Skin epidermis (tissue), 12 donors: ENCODE measurements around the gene STAC2.

Experiments
- H3K27ac ChIP-seq, 21 experiments: fragments of 200-600 bp; sonication (generic) in 11 of 21; one replicate each; pipeline ENCODE4 v1.5.0; 2020; ENCODE audit warnings: mild to moderate bottlenecking in 3 of 21, inconsistent platforms in 2 of 21, moderate library complexity in 2 of 21
- H3K4me3 ChIP-seq, 7 experiments: fragments of 200-600 bp; sonication (generic) in 2 of 7; one replicate each; pipeline ENCODE4 v1.5.0; 2020; ENCODE audit warnings: inconsistent platforms in 2 of 7, mild to moderate bottlenecking in 2 of 7, moderate library complexity in 1 of 7

Gene STAC2

GRCh38 chr17:39235555-39236449 is 10.1 kb upstream of the STAC2 start:
- H3K27ac ChIP-seq = peak overlapping the region in 2 of 21 experiments; percentile 5 to 45

DNA sequence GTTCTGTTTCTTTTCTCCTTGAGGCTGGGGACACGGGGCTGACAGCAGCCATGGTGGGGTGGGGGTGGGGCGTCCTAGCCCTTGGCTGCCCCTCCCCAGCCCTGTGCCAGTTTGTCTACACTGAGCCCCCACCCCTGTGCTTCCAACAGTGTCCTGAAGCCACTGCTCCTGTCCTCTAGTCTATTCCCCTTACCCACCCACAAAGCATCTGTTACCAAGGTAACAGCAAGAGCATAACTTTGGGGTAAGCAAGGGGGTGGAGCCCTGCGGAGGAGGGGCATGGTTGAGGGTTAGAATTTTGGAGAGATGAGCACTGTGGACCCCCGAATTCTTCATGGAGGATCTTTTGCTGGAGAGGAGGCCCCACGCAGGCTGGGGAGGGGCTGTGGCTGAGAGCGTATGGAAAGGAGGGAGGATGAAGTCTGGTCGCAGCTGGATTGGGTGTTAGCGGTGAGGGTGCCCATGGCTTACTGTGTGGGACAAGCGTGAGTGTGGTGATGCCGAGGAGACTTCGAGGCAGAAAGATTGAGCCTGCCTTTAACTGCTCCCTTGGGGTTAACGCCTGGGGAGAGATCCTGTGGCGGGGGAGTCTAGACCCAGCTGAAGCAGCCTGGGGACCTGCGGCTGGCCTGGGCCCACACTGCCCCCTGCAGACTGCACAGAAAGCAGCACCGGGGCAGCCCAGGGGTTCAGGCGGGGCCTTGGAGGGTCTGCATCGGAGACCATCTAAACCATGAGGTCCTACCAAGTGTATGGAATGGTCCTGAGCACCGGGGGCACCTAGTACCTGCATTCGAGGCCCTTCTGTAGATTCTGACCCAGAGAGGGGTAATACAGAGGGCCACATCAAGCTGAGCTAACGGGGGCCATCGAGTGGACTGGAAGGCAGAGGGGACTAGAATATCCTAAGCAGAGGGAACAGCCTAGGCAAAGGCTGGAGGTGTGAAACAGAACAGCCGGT is 6.1 kb upstream of the STAC2 start:
- peak overlapping the region in 2 of 21 experiments; percentile 14 to 24 for H3K27ac ChIP-seq
- H3K4me3 ChIP-seq = no peak overlapping the region

More at GRCh38 chr17:39235555-39236449, 10.1 kb upstream of the STAC2 start:
- no peak overlapping the region for H3K4me3 ChIP-seq

DNA sequence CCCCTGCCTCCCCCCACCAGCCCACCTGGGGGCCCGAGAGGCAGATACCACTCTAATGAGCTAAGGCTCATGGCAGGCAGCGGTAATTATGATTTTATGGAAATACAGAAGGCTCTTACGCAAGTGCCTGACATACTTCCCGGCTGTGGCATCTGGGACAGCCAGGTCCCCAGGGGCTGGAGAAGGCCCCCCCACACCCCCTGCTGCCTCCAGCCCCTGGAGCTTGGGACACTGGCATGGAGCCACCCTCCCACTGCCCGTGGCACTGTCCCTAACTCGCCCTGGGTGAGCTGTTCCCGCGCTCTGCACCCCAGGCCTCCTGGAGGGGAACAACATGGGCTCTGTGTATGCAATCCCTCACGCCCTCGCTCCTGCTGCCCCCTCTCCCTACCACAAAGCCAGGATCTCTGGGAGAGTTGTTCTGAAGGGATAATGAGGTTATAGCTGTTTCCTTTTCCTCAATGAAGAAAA is 5.4 kb upstream of the STAC2 start:
- H3K4me3 ChIP-seq = no peak overlapping the region
- peak overlapping the region in 2 of 21 experiments; percentile 14 to 37 for H3K27ac ChIP-seq

- no peak overlapping the region for H3K27ac ChIP-seq
Measured at GRCh38 chr17:39230361-39230760, 4.6 kb upstream of the STAC2 start.

DNA sequence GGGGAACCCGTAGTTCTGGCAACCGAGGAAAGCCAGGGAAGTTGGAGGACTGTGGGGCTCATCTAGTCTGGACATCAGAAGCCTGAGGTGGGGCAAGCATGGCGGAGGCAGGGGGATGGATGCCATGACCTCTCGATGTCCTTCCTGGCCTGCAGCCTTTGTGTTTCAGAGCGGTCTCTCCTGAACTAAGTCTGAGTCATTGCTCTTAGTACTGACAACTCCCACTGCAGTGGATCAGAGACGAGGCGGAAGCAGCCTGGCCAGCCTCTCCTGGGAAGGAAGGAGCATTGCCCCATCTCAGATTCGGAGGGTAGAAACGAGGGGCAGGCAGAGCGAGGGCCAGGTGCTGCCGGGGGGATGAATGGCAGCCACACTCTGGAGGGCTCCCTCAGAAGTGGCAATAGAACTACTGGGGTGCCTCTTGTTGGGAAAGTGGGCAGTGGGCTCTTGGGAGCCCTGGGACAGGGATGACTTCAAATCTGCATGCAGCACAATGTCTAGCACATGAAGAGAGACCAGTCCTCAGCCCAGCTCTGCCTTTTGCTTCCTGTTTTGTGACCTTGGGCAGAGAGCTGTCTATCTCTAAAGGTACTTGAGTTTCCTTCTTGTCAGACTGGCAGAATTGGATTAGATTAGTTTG is 3.6 kb upstream of the STAC2 start:
- H3K27ac ChIP-seq = peak overlapping the region in 1 of 21 experiments; percentile 10
- H3K4me3 ChIP-seq = no peak overlapping the region

More at GRCh38 chr17:39230361-39230760, 4.6 kb upstream of the STAC2 start:
- H3K4me3 ChIP-seq = no peak overlapping the region

GRCh38 chr17:39227364-39227919 is 1.7 kb upstream of the STAC2 start:
- Histone ChIP-seq H3K4me3 (no peak overlapping the region), H3K27ac (no peak overlapping the region)

- H3K4me3 ChIP-seq = peak overlapping the region; percentile 2 to 50 (median 22)
- H3K27ac ChIP-seq = no peak overlapping the region
Measured at GRCh38 chr17:39225959-39226683, 376 bp upstream of the STAC2 start.

- Histone ChIP-seq H3K4me3 (peak overlapping the region; percentile 6 to 50 (median 22)), H3K27ac (peak overlapping the region in 10 of 21 experiments; percentile 12 to 73 (median 44))
Measured at GRCh38 chr17:39224778-39225307, 902 bp downstream of the STAC2 start.

DNA sequence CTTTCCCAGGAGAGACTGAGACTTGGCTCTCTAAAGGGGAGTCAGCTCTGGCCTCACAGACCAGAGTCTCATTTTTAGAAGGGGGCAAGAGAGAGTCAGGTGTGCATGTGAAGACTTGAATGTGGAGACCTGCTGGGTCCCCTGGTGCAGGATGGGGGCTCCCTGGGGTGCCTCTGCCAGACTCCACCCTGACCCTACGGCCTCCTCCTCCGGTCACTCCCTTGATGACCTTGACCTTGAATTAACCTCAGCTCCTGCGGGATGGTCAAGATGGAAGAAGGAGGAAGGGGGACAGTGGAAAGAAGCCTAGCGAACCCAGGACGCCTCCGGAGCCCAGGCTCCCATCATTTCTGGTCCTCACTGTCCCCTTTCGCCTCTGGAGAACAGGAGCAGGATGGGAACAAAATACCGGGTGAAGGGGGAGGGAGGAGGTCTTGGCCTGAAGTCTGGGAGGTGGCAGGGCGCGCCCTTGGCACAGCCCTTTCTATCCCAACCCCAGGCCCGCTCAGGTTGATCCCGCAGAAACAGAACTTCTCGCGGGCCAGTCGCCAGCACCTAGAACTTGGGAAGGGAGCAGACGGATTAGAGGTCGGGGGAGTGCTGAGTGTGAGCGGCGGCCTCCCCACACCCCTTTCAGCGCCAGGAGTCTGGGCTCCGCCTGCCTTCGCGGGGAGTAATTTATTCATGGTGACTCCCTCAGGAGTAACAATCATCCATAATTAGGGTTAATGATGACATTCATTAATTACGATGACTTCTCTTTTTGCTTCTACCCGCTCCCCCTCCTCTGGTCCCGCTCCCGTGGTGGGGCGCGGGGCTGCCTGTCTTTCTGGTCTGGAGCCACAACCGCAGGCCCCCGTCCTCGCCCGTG is 1.6 kb downstream of the STAC2 start:
- peak overlapping the region in 3 of 7 experiments; percentile 40 to 50 (median 40) for H3K4me3 ChIP-seq
- H3K27ac ChIP-seq = peak overlapping the region in 10 of 21 experiments; percentile 12 to 73 (median 44)

DNA sequence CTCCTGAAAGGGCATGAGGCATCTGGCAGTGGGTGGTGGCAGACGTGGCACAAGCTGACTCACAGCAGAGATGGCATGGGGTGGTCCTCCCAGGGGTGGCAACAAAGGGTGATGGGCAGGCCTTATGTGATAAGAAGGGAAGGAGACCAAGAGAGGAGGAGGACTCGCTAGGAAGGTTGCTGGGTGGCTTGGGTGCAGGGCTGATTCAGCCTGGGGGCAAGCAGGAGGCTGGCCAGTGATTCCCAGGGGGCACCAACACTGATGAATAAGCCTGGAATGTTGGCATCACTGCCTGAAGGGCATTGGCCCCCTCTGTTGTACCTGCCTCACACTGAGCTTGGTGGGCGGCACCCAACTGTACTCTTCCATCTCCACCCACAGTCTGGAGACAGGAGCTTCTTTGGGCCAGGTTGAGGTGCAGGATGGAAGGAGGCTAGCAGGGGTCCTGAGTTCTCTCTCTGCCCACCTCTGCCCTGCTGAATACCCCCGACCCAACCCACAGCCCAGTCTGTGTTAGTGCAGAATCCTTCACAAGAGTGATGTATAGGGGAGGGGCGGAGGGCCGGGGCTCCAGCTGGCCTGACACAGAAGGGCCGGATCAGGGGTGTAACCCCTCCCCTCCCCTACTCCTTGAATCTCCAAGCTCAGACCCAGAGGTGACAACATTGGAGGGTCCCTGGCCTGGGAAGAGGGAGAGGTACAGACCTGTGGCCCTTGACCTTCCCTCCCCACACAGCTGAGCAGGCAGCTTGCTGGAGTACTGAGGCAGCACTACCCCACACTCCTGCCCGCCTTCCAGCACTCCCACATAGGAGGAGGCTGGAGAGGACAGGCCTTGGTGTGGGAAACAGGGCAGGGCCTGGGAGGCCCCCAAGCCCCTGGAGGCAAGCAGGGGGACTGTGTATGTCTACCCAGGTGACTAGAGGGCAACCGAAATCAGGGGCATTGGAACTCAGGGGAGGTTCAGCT is 2.6 kb downstream of the STAC2 start:
- H3K27ac ChIP-seq = peak overlapping the region in 3 of 21 experiments; percentile 67 to 73 (median 71)
- peak overlapping the region in 1 of 7 experiments; percentile 50 for H3K4me3 ChIP-seq

GRCh38 chr17:39222151-39222550 is 3.6 kb downstream of the STAC2 start:
- Histone ChIP-seq H3K27ac (peak overlapping the region in 2 of 21 experiments; percentile 24 to 31), H3K4me3 (no peak overlapping the region)

DNA sequence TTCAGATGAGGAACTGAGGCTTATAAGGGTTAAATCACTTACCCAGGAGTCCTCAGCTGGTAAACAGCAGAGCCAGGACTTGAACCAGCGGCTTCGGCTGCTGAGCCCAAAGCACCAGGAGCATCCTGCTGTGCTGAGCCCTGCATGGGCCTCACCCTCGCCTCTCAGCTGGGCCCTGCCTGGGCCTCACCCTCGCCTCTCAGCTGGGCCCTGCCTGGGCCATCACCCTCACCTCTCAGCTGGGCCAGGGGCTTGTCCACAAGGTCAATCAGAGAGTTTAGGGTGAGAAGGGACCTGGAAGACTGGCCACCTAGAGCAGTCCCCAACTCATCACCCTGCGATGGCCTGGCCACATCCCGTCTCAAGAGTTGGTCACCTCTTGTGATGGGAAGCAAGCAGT is 4.2 kb downstream of the STAC2 start:
- Histone ChIP-seq H3K27ac (peak overlapping the region in 1 of 21 experiments; percentile 24), H3K4me3 (no peak overlapping the region)

DNA sequence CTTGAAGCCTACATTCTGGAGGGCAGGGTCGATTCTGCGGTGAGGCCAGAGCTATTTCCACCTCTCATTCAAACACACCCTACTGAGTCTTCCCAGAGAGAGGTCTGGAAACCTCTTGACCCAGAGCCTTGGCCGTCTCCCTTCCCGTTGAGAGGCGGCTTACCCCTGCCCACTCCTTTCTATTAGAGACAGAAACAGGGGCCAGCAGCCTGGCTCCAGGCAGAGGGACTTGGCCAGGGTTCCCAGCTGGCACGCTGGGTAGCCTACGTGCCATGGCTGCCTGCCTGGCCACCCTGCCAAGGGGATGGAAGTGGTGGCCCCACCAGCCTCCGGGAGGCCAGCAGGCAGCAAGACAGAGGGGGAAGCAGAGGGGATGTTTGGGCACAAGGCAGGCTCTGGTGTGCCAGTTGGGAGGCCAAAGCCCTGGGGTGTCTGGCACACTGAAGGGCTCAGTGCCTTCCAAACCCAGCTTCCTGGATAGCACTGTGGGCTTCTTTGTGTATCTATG is 6.0 kb downstream of the STAC2 start:
- no peak overlapping the region for H3K4me3 ChIP-seq
- peak overlapping the region in 2 of 21 experiments; percentile 3 to 19 for H3K27ac ChIP-seq

- no peak overlapping the region for H3K4me3 ChIP-seq
- no peak overlapping the region for H3K27ac ChIP-seq
Measured at GRCh38 chr17:39218906-39219305, 6.8 kb downstream of the STAC2 start.

DNA sequence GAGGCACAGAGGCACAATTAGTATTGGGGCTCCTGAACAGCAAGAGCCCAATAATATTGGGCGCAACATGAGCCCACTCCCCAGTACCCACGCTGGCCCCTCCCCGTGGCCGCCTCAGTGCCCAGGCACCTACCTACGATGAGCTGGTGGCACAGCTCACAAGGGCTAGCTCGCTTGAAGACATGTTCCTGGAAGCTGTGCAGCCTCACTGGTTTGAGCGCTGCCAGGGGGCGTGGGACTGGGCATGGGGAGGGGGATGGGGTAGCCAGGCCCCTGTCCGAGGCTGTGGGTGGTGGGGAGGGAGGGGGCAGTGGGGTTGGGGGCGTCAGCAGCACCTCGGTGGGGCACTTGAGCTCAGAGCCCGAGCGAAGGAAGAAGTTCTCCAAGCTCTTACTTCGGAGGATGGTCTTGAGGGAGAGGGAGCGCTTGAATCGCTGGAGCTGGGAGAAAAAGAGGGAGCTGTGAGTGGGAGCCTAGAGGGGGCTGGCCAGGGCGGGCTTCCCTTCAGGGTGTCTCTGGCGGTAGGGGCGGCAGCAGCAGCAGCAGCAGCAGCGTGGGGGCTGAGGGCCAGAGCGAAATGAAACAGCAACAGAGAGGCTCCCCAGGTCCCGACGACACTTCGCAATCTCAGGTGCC is 7.9 kb downstream of the STAC2 start:
- peak overlapping the region in 2 of 21 experiments; percentile 5 to 28 for H3K27ac ChIP-seq
- H3K4me3 ChIP-seq = no peak overlapping the region
